Stimulated activated effector memory CD8-positive, alpha-beta T cell treated with anti-CD3 and anti-CD28 coated beads, Interleukin-12 subunit alpha, Interleukin-12 subunit beta, amount 100 ng/mL, for 72 hours (primary cell): Measurements from ENCODE around the gene NT5C2.
A peak's percentile ranks its signal among the peaks of the same experiment; 100 is the strongest.

ENCODE experiments used
- ATAC-seq: fragments of 150-1000 bp; cut with Tn5 transposase; 2 replicates; pipeline ENCODE4 v1.10.0; 2021
- DNase-seq, 2 donors: peaks; one replicate each; pipeline ENCODE4 v3.0.0; 2021 to 2022; ENCODE audit warnings: low spot score in 2 of 2
- H3K27ac Mint-ChIP-seq: one replicate; pipeline ENCODE4 v1.8.0; 2022; ENCODE audit warnings: mild to moderate bottlenecking, mixed read lengths
- H3K36me3 Mint-ChIP-seq: one replicate; pipeline ENCODE4 v1.8.0; 2022; ENCODE audit warnings: mild to moderate bottlenecking, mixed read lengths
- H3K4me1 Mint-ChIP-seq: one replicate; pipeline ENCODE4 v1.8.0; 2022; ENCODE audit warnings: mixed read lengths
- H3K4me3 Mint-ChIP-seq: one replicate; pipeline ENCODE4 v1.8.0; 2022; ENCODE audit warnings: mild to moderate bottlenecking, mixed read lengths
- H3K9me3 Mint-ChIP-seq: one replicate; pipeline ENCODE4 v1.8.0; 2022; ENCODE audit warnings: mixed read lengths

NT5C2 gene

DNA sequence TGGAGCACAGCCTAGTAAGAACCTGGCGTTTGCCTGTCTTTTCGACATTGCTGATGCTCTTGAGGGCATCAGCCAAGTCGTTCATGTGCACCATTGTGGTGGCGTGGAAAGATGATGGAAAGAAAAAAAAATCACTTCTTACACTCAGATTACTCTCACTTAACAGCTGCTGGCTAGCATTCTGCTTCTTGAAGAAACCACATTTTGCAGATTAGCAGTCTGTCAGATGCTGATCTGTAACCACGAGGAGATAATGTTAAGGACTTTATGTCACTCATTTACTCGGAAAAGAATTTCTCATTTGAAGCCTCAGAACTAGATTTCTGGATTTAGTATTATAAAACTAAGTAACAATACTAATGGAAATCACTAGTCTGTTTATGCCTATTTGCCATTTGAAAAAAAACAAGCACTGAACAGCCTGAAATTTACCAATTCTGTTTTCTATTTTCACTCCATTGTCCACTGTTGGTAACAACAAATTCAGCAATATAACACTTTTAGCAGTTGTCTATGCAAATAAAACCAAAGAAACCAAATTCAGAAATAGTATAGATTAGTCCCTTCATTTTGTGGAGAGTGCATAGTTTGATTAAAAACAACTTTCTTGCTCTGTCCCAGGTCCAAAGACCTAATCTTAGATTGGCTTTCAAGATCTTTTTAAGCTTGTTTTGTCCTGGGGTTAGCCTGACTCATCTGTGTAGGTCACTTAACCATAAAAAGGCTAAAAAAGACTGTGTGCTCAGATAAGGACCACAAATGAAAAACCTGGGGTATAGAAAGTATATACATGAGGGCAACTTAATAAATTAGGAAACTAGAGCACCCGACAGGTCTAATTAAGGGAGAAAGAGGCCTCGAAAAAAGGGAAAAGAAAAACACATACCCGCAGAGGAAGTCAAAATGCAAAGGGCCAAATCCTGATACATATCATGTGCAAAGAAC is 67.5 kb downstream of the NT5C2 start:
- no peak overlapping the region for H3K4me3 Mint-ChIP-seq
- ATAC-seq (peak; percentile 69), DNase-seq (no peak)
- no peaks in the 10 kb centered on the region for H3K9me3 Mint-ChIP-seq
- no peak overlapping the region for H3K27ac Mint-ChIP-seq
- peaks cover 37% of the 10 kb centered on the region for H3K36me3 Mint-ChIP-seq
- peaks cover 14% of the 10 kb centered on the region for H3K4me1 Mint-ChIP-seq

DNA sequence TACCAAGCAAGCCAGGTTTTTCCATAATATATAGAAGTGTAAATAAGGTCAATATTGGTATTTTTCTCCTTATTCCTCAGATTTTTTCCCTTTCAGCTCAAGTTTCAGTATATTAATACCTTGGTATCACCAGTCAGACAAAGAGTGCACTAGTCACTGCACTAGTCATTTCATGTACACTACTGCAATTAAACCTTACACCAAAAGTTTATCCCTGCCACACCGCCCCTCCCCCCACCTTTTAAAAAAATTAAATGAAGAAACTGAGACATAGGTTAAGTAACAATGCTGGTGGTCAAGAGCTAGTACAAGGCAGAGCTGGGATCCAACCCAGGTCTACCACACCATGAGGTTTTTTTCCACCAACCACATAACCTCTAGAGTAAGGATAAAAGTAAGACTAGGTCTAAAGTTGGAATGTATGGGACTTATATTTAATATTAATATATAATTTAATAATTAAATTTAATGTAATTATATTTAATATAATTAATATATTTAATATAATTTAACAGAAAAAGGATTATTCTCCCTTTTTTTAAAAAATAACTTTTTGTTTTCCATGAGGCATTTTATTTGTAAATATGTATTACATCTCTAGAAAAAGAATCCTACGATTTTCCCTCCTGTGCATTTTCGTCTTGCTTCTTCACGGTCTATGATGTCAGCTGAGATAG is 68.5 kb downstream of the NT5C2 start:
- DNase-seq: peak in 1 of 2 donors; percentile 62
- H3K27ac Mint-ChIP-seq: no peak overlapping the region
- no peaks in the 10 kb centered on the region for H3K9me3 Mint-ChIP-seq
- H3K4me3 Mint-ChIP-seq: no peak overlapping the region
- peaks cover 36% of the 10 kb centered on the region for H3K36me3 Mint-ChIP-seq
- ATAC-seq: peak; percentile 65
- H3K4me1 Mint-ChIP-seq: peaks cover 14% of the 10 kb centered on the region

DNA sequence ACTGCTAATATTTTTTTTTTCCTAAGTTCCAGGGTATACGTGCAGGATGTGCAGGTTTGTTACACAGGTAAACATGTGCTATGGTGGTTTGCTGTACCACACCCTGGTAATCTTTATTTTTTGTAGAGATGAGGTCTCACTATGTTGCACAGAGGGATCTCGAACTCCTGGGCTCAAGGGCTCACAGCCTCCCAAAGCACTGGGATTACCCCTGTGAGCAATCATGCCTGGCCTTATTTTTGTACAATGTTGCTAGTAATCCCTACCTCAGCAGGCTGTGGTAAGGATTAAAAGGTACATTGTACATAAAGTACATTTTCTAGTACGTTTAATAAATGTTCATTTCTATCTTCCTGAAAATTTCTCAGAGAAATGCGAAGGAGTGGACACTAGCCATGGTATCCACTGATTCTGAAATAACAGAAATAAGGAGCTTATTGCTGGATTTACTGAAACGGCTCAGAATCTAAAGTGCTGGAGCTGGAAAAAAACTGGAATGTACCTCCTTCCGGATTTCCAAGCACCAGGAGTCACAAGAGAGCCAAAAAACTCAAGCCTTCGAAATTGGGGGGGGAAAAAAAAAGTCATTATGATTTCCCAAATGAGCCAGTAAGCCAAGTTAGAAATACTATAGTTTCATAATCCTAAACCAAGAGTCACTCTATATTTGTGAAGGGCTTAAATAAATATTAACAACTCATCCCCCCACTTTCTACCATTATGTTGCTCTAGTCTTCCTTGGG is 69.6 kb downstream of the NT5C2 start:
- ATAC-seq (no peak), DNase-seq (no peak)
- H3K4me3 Mint-ChIP-seq: no peak overlapping the region
- H3K36me3 Mint-ChIP-seq: peaks cover 36% of the 10 kb centered on the region
- H3K27ac Mint-ChIP-seq: no peak overlapping the region
- H3K4me1 Mint-ChIP-seq: peaks cover 14% of the 10 kb centered on the region
- no peaks in the 10 kb centered on the region for H3K9me3 Mint-ChIP-seq

DNA sequence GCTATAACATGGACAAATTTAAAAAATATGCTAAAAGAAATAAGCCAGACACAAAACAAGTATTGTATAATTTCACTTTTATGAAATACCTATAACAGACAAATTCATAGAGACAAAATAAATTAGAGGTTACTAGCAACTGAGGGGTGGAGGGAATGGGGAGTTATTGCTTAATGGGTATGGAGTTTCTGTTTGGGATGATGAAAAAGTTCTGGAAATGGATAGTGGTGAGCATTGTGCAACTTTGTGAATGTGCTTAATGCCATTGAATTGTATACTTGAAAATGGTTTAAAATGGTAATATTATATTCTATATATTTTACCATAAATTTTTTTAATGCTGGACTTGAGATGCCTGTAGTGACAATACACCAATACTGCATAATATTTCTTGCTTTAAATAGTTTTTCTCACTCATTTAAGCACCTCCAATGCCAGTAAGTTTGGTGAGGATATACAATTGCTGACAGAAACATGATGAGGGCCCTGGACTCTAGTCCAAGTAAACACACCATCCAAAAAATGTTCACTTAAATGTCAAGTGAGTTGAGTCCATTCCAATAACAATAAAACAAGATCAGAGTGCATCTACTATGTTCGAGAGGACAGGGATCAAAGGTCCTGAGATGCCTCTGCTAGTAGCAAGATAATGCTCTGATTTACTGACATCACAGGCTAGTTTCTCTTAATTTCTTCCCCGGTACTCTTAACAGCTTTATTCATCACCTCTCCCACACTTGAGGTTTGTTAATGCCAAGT is 71.9 kb downstream of the NT5C2 start:
- no peak overlapping the region for H3K4me3 Mint-ChIP-seq
- H3K36me3 Mint-ChIP-seq: peaks cover 37% of the 10 kb centered on the region
- no peaks in the 10 kb centered on the region for H3K9me3 Mint-ChIP-seq
- DNase-seq (no peak), ATAC-seq (no peak)
- H3K4me1 Mint-ChIP-seq: peaks cover 13% of the 10 kb centered on the region
- H3K27ac Mint-ChIP-seq: no peak overlapping the region

GRCh38 chr10:103120546-103120945 is 72.5 kb downstream of the NT5C2 start:
- H3K4me3 Mint-ChIP-seq: no peak overlapping the region
- DNase-seq (no peak), ATAC-seq (no peak)
- H3K27ac Mint-ChIP-seq: peak overlapping the region; percentile 54
- peaks cover 7% of the 10 kb centered on the region for H3K4me1 Mint-ChIP-seq
- no peaks in the 10 kb centered on the region for H3K9me3 Mint-ChIP-seq
- peaks cover 32% of the 10 kb centered on the region for H3K36me3 Mint-ChIP-seq

DNA sequence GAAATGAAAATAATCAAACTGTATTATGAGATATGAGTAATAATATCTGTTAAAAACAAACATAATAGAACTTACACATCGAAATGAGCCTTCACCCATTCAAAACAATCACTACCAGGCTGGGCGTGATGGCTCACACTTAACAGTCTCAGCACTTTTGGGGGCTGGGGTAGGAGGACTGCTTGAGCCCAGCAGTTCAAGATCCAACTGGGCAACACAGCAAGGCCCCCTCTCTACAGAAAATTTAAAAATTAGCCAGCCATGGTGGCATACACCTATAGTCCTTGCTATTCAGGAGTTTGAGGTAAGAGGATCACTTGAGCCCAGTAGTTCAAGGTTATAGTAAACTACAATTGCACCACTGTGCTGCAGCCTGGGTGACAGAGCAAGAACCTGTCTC is 75.8 kb downstream of the NT5C2 start:
- Mint-ChIP-seq H3K36me3 (peaks cover 7% of the 10 kb centered on the region), H3K9me3 (no peaks in the 10 kb centered on the region), H3K27ac (no peak overlapping the region), H3K4me3 (no peak overlapping the region), H3K4me1 (peaks cover 6% of the 10 kb centered on the region)
- ATAC-seq (no peak), DNase-seq (no peak)

- DNase-seq (no peak), ATAC-seq (no peak)
- Mint-ChIP-seq H3K4me3 (no peak overlapping the region), H3K27ac (no peak overlapping the region), H3K9me3 (no peaks in the 10 kb centered on the region), H3K36me3 (peaks cover 7% of the 10 kb centered on the region), H3K4me1 (peaks cover 24% of the 10 kb centered on the region)
Measured at GRCh38 chr10:103114876-103115275, 78.2 kb downstream of the NT5C2 start.

DNA sequence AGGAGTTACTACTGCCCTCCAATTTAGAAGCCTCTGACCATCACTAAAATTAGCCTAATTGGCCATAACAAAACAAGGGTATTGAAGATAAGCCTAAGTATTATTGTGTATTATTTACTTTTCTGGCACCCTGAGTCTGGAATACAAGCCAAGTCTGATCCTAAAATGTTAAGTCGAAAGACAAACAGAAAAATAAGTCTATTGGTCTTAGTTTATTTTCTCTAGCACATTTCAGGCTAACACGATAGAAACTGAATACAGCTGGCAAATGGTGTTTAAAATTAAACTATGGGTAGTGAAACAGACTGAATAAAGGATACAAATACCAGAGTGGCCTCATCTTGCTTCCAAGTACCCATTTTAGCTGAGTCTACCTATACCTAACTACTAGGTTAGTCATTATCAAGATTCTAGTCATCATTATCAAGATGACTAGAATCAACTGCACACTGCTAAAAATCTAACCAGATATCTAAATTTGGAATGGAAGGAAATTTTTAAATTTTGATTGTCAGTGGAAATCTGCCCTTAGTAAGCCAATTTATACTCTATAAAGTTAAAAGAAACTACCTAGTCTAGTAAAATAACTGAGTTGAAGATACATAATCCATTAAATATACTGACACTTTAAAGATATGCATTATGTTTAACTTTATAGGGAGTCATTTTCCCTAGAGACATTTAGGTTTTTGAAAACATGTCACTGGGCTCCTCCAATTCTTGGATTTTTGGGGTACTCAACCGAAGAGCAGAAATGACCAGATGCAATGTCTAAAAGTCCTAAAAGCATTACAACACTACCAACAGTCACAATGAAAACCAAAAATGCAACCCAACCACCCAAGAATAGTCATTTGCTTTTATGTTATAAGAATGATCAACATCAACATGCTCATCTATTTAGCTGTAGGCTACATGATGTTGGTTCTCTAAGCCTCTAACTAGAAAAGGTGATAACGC is 80.9 kb downstream of the NT5C2 start:
- Mint-ChIP-seq H3K4me1 (peaks cover 24% of the 10 kb centered on the region), H3K27ac (peak overlapping the region; percentile 91), H3K4me3 (peak overlapping the region; percentile 8), H3K9me3 (no peaks in the 10 kb centered on the region), H3K36me3 (peaks cover 15% of the 10 kb centered on the region)
- ATAC-seq (peak; percentile 99), DNase-seq (no peak)

DNA sequence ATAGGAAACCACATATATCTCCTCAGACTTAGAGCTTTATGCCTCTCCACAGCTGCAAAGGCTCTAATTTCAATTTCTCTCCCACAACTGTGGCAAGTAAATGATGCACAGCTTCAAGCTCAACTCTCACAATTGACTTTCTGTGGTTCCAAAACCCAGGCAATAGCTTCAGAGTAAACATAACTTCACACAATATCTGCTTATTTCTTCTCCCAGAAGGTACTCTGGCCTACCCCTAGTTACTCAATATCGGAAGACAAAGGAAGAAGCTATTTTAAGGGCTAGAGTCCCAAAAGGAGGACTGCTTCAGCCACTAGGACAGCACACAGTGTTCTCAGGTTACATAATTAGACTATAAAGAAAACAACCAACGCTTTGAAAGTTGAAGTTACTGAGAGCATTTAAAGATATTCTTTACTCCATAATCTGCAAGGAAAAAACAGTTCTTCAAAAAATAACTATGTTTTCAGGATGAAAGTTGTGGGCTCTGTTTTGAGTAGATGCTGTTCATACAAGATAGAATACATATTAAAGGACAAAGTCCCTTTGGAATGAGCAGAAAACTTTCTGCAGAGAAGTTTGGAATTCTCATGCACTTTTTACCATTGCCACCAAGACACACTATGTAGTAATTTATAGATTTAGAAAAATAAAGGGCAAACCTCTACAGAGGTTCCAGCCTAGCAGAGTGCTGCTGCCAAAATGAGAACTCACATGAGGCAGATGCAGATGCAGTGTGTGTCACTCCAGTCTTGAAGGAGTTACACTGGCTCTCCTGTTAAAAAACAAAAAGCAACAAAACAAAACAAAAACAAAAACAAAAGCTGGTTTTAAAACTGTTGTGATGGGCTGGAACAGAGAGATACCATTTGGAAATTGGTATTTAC is 81.8 kb downstream of the NT5C2 start:
- Mint-ChIP-seq H3K27ac (peak overlapping the region; percentile 52), H3K36me3 (peaks cover 14% of the 10 kb centered on the region), H3K4me1 (peaks cover 24% of the 10 kb centered on the region), H3K9me3 (no peaks in the 10 kb centered on the region), H3K4me3 (peak overlapping the region; percentile 8)
- no peak for ATAC-seq
- DNase-seq: no peak

DNA sequence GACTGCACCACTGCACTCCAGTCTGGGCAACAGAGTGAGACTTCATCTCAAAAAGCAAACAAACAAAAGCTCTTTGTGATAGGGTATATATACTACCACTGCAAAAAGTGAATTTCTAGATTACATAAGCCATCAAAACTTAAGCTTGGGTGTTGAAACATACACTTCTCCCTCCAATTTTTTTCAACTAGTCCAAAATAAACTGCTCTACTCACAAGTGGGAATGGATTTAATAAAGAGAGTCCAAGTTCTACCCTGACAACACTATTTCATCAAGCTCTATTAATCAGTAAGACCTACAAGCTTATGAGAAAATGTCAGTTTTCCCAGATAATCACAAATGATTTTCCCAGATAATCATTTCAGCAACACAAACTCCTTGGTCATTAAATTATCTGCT is 82.7 kb downstream of the NT5C2 start:
- H3K36me3 Mint-ChIP-seq: peaks cover 22% of the 10 kb centered on the region
- no peak overlapping the region for H3K27ac Mint-ChIP-seq
- H3K4me3 Mint-ChIP-seq: no peak overlapping the region
- no peaks in the 10 kb centered on the region for H3K9me3 Mint-ChIP-seq
- peaks cover 24% of the 10 kb centered on the region for H3K4me1 Mint-ChIP-seq
- DNase-seq: no peak
- no peak for ATAC-seq

DNA sequence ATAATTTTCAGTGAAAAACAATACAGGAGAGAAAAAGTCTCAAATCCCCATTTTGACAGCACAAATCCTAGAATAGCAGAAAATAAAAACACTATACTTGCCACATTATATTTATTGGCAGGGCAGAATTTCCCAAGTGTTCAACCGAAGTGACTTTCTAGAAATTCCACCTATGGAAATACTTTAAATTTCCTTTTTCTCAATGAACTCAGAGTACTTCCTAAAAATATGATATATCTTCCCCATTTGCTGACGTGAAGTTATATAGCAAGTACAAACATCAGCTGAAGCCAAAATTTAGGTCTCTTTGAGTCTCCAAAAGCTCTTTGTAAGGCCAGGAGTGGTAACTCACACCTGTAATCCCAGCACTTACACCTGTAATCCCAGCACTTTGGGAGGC is 83.3 kb downstream of the NT5C2 start:
- ATAC-seq (no peak), DNase-seq (no peak)
- Mint-ChIP-seq H3K36me3 (peaks cover 28% of the 10 kb centered on the region), H3K9me3 (no peaks in the 10 kb centered on the region), H3K4me3 (no peak overlapping the region), H3K4me1 (peaks cover 24% of the 10 kb centered on the region), H3K27ac (no peak overlapping the region)

GRCh38 chr10:103106539-103106938 is 86.5 kb downstream of the NT5C2 start:
- Mint-ChIP-seq H3K4me1 (peaks cover 11% of the 10 kb centered on the region), H3K36me3 (peaks cover 57% of the 10 kb centered on the region), H3K27ac (peak overlapping the region; percentile 20), H3K4me3 (no peak overlapping the region), H3K9me3 (no peaks in the 10 kb centered on the region)
- ATAC-seq: no peak
- DNase-seq: no peak

DNA sequence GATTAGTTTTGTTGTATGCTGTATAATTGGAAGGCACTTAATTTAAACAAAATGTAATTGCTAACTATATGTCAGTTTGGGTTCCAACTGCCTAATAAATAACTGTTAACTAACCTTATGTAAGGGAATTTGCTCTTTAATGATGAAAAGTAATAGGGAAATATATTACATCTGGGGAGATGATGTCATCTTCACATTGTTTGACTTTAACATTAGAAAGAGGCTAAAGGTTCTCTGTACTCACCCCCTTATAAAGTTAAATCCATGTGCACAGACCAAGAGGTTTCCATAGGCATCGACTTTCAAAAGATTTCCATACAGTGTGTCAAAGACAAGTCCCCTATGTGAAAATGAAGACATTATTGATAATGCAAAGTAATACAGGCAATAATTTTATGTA is 87.6 kb downstream of the NT5C2 start:
- Mint-ChIP-seq H3K27ac (no peak overlapping the region), H3K4me3 (no peak overlapping the region), H3K36me3 (peaks cover 68% of the 10 kb centered on the region)

More for the DNA sequence above, 87.6 kb downstream of the NT5C2 start:
- ATAC-seq: no peak
- H3K9me3 Mint-ChIP-seq: no peaks in the 10 kb centered on the region
- DNase-seq: no peak
- peaks cover 1% of the 10 kb centered on the region for H3K4me1 Mint-ChIP-seq
